PC-3 (cell line): ENCODE results near the gene MCFD2. TPM values are rescaled to one million over a fixed set of nuclear protein-coding genes. Genes with fewer than 3 reads are reported as not detected.

Experiments
- ATAC-seq: fragments of 200-7000 bp; cut with Tn5 transposase; 2 replicates; pipeline ENCODE4 v1.9.1; 2020; ENCODE audit warnings: mild to moderate bottlenecking, moderate library complexity
- BruUV-seq: library from RNA; stranded (reverse); fragments of 400-500 nt; replicated peaks from 2 replicates; lab custom pipeline; 2021; lab: Mats Ljungman, UMichigan
- CTCF ChIA-PET: fragments of 300-600 bp; sonication (Branson Sonifier 250); formaldehyde crosslinking; loops from one replicate; lab custom pipeline; 2022; ENCODE audit warnings: antibody characterized with exemption; lab: Charles Lee
- POLR2A ChIA-PET: fragments of 300-600 bp; sonication (Branson Sonifier 250); formaldehyde crosslinking; loops from one replicate; lab custom pipeline; 2022; ENCODE audit warnings: antibody characterized with exemption; ENCODE audit not compliant: unreplicated experiment; lab: Charles Lee
- DNase-seq: peaks from one replicate; pipeline ENCODE4 v3.0.0-alpha.2; 2015
- H2AFZ ChIP-seq: fragments of 300-600 bp; sonication (generic); 2 replicates; pipeline ENCODE4 v1.6.0; 2016; ENCODE audit warnings: antibody characterized with exemption, low read length
- H3F3A ChIP-seq: fragments of 300-600 bp; sonication (generic); one replicate; pipeline ENCODE4 v1.6.0; 2017; ENCODE audit warnings: antibody characterized with exemption, low read length, control low read depth, mild to moderate bottlenecking; ENCODE audit not compliant: unreplicated experiment
- H3K27ac ChIP-seq: fragments of 300-600 bp; sonication (generic); 2 replicates; pipeline ENCODE4 v1.5.1; 2016; ENCODE audit warnings: mild to moderate bottlenecking, low read length
- H3K27me3 ChIP-seq: fragments of 300-600 bp; sonication (generic); 2 replicates; pipeline ENCODE4 v1.6.1; 2016; ENCODE audit warnings: low read length, mixed read lengths
- H3K36me3 ChIP-seq: fragments of 300-600 bp; sonication (generic); 2 replicates; pipeline ENCODE4 v1.6.1; 2016; ENCODE audit warnings: low read depth, mixed run types, low read length, mixed read lengths
- H3K4me1 ChIP-seq: fragments of 300-600 bp; sonication (generic); 2 replicates; pipeline ENCODE4 v1.5.1; 2016; ENCODE audit warnings: low read length; ENCODE audit not compliant: insufficient read depth
- H3K4me2 ChIP-seq: fragments of 300-600 bp; sonication (generic); 2 replicates; pipeline ENCODE4 v1.6.0; 2016; ENCODE audit warnings: low read length
- H3K4me3 ChIP-seq: fragments of 300-600 bp; sonication (generic); 2 replicates; pipeline ENCODE4 v1.5.1; 2016; ENCODE audit warnings: mild to moderate bottlenecking, low read length, mixed read lengths
- H3K79me2 ChIP-seq: fragments of 300-600 bp; sonication (generic); 2 replicates; pipeline ENCODE4 v1.6.1; 2017; ENCODE audit warnings: low read length, mixed read lengths
- H3K9ac ChIP-seq: fragments of 300-600 bp; sonication (generic); 2 replicates; pipeline ENCODE4 v1.6.0; 2016; ENCODE audit warnings: mild to moderate bottlenecking, low read length
- H3K9me2 ChIP-seq: fragments of 300-600 bp; sonication (generic); replicated peaks from 2 replicates; pipeline ENCODE4 v1.6.1; 2016; ENCODE audit warnings: mixed run types, low read length, mixed read lengths
- H3K9me3 ChIP-seq: fragments of 300-600 bp; sonication (generic); 2 replicates; pipeline ENCODE4 v1.6.1; 2016; ENCODE audit warnings: low read length, mixed read lengths
- H4K20me1 ChIP-seq: fragments of 300-600 bp; sonication (generic); 2 replicates; pipeline ENCODE4 v1.6.1; 2016; ENCODE audit warnings: low read length, mixed read lengths
- CTCF ChIP-seq: fragments of 300-600 bp; sonication (generic); conservative IDR thresholded peaks from 2 replicates; pipeline ENCODE4 v1.5.1; 2017; ENCODE audit warnings: antibody characterized with exemption, low read depth, mild to moderate bottlenecking, low read length
- EZH2 ChIP-seq: fragments of 300-600 bp; sonication (generic); IDR thresholded peaks from one replicate; pipeline ENCODE4 v1.6.1; 2017; ENCODE audit warnings: antibody characterized with exemption, mild to moderate bottlenecking, low read length; ENCODE audit not compliant: unreplicated experiment
- EZH2phosphoT487 ChIP-seq: fragments of 300-600 bp; sonication (generic); IDR thresholded peaks from 2 replicates; pipeline ENCODE4 v1.6.1; 2018; ENCODE audit warnings: mild to moderate bottlenecking, antibody characterized with exemption, low read length, borderline replicate concordance
- intact Hi-C: fragments of 100-400 bp; cut with micrococcal nuclease; formaldehyde crosslinking; loops from 2 replicates; pipeline ENCODE4 v1.9.0; 2023
- total RNA-seq: library from RNA; depleted of rRNA; stranded (reverse); fragments of >200 nt; gene quantifications from 2 replicates; pipeline ENCODE4 v1.2.3, GENCODE V29; 2014

Gene MCFD2
- total RNA-seq, 1 experiment from 2014 or later = 112 TPM

DNA sequence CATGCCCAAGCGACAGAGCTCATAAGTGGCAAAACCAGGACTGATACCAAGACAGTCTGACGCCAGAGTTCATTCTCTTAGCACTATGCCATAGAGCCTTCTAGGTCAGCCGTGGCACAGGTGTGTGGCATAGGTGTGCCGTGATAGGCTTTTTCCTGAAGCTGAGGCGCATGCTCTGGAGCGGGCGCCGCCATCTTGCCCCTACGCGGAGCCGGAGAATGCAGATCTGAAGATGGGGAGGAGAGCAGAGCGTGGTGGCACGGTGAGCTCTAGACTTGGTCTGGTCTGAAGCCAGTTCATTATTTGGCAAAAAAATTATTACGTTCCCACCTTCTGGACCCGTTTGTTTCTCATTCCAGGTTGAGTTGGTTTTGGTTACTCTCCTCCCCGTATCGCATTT is 16.6 kb downstream of the MCFD2 start:
- Histone ChIP-seq H3K4me3 (no peak overlapping the region), H3K36me3 (no peaks in the 10 kb centered on the region), H3K79me2 (no peaks in the 10 kb centered on the region), H3K4me2 (no peak overlapping the region), H3K9me2 (no peaks in the 10 kb centered on the region), H3K27ac (no peak overlapping the region), H3K9ac (no peak overlapping the region), H3K4me1 (no peaks in the 10 kb centered on the region), H3K27me3 (no peaks in the 10 kb centered on the region), H2AFZ (no peak overlapping the region), H4K20me1 (no peaks in the 10 kb centered on the region), H3K9me3 (no peaks in the 10 kb centered on the region), H3F3A (no peaks in the 10 kb centered on the region)
- POLR2A ChIA-PET = no interaction called here
- no peak for TF ChIP-seq EZH2phosphoT487
- no peak for ATAC-seq
- no TSS peak for BruUV-seq
- intact Hi-C loops = no loop called here
- DNase-seq = no peak
- CTCF ChIA-PET = no interaction called here

DNA sequence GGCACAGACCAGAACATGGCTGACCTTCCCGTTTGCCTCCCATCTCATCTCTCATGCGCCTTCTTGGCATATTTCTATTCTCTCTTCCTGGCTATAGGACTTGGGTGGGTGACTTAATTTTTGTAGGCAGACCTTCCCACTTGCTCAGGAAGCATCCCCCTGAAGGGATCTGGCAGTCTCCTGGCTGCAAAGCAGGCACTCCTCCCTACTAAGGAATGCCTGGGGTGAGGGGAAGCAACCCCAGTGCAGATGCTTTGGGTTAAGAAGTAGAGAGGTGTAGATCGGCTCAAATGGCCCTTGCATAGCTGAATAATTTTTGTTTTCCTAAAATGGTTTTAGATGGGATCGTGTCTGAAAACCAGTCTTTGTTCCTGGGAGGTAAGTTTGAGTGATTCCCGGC is 17.6 kb downstream of the MCFD2 start:
- CTCF ChIA-PET = no interaction called here
- no peaks in the 10 kb centered on the region for H3K9me2 ChIP-seq
- no peaks in the 10 kb centered on the region for H3K36me3 ChIP-seq
- H3K4me1 ChIP-seq = 0 out of 2 replicates have a peak, but pooled peaks cover 2% of the 10 kb centered on the region
- no peaks in the 10 kb centered on the region for H3K9me3 ChIP-seq
- H4K20me1 ChIP-seq = no peaks in the 10 kb centered on the region
- no peak overlapping the region for H2AFZ ChIP-seq
- POLR2A ChIA-PET = no interaction called here
- H3K4me3 ChIP-seq = no peak overlapping the region
- no peak overlapping the region for H3K9ac ChIP-seq
- no peaks in the 10 kb centered on the region for H3F3A ChIP-seq
- no peaks in the 10 kb centered on the region for H3K79me2 ChIP-seq
- H3K27me3 ChIP-seq = no peaks in the 10 kb centered on the region
- H3K27ac ChIP-seq = no peak overlapping the region
- H3K4me2 ChIP-seq = no peak overlapping the region
- ATAC-seq (no peak), DNase-seq (no peak)
- intact Hi-C loops = no loop called here
- BruUV-seq = no TSS peak
- TF ChIP-seq EZH2phosphoT487 (no peak), CTCF (no peak), EZH2 (no peak)

DNA sequence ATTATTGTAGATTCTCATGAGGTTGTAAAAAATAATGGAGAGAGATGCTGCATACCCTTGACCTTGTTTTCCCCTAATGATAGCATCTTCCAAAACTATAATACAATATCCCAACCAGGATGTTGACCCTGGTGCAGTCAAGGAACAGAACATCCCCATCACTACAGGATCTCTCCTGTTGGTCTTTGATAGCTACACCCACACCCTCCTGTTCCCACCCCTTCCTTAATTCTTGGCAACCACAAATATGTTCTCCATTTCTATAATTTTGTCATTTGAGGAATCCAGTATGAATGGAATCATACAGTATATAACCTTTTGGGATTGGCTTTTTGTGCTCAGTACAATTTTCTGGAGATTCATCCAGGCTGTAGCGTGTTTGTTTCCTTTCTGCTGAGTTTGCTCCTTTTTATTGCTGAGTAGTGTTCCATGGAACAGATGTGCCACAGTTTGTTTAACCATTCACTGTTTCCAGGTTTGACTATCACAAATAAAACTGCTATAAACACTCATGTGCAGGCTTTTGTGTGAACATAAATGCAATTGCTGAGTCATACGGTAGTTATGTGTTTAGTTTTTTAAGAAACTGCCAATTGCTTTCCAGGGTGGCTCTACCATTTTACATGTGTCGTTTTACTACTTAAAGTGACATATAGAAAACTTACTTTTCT is 22.2 kb downstream of the MCFD2 start:
- no peaks in the 10 kb centered on the region for H3K27me3 ChIP-seq
- no peaks in the 10 kb centered on the region for H4K20me1 ChIP-seq
- H3K79me2 ChIP-seq = no peaks in the 10 kb centered on the region
- peaks cover 8% of the 10 kb centered on the region; the same call in 1 of the 2 replicates for H3K4me1 ChIP-seq
- peak; percentile 56 for DNase-seq
- no TSS peak for BruUV-seq
- peak; percentile 43 for ATAC-seq
- POLR2A ChIA-PET = no interaction called here
- TF ChIP-seq EZH2 = no peak
- no peak for TF ChIP-seq EZH2phosphoT487
- TF ChIP-seq CTCF = no peak
- H3K4me2 ChIP-seq = no peak overlapping the region
- no peak overlapping the region for H2AFZ ChIP-seq
- no peaks in the 10 kb centered on the region for H3K9me3 ChIP-seq
- no peaks in the 10 kb centered on the region for H3K9me2 ChIP-seq
- no peak overlapping the region for H3K4me3 ChIP-seq
- no peaks in the 10 kb centered on the region for H3K36me3 ChIP-seq
- CTCF ChIA-PET = no interaction called here
- no peak overlapping the region for H3K27ac ChIP-seq
- intact Hi-C loops = no loop called here
- no peak overlapping the region for H3K9ac ChIP-seq
- no peaks in the 10 kb centered on the region for H3F3A ChIP-seq
